HG02884 (cell line): ENCODE data around the gene KCTD6.

Experiments
- ATAC-seq: cut with Tn5 transposase; IDR thresholded peaks from one replicate; pipeline ENCODE4 v1.9.1; 2021; ENCODE audit warnings: mild to moderate bottlenecking, moderate library complexity; ENCODE audit not compliant: unreplicated experiment

Gene KCTD6

DNA sequence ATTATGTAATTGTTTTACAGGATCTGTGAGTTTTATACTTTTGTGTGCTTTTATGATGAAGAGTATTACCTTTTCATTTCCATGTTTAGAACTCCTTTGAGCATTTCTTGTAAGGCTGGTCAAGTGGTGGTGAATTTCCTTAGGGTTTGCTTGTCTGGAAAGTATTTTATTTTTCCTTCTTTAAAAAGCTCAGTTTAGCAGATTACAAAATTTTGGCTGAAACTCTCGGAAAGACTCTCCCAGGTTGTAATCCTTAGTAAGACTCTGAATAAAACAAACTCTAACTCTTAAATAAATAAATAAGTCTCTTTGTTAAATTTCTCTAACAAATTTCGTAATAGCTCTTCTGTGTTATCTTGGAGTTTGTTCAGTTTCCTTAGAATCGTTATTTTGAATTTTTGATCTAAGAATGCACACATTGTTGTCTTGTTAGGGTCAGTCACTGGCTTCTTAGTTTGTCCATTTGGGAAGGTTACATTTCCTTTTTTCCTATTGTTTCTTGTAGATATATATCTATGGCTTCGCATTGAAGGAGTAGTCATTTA is 59.8 kb downstream of the KCTD6 start:
- ATAC-seq: no peak
